DOHH2 (cell line): ENCODE measurements around the gene ABCF2.

ENCODE experiments used
- H3F3A ChIP-seq: fragments of 200-600 bp; sonication (generic), shearing (Covaris generic); 2 replicates; pipeline ENCODE4 v1.6.0; 2016; ENCODE audit warnings: antibody characterized with exemption, mild to moderate bottlenecking; ENCODE audit not compliant: control insufficient read depth, insufficient read depth
- H3K27ac ChIP-seq: fragments of 200-600 bp; sonication (generic); 2 replicates; pipeline ENCODE4 v1.5.1; 2014; ENCODE audit warnings: low read depth, mild to moderate bottlenecking, low read length, moderate library complexity
- H3K27me3 ChIP-seq: fragments of 200-600 bp; sonication (generic); 2 replicates; pipeline ENCODE4 v1.6.1; 2014; ENCODE audit warnings: mild to moderate bottlenecking, low read length, mixed read lengths; ENCODE audit not compliant: control insufficient read depth
- H3K36me3 ChIP-seq: fragments of 200-600 bp; sonication (generic); 2 replicates; pipeline ENCODE4 v1.6.1; 2014; ENCODE audit warnings: mild to moderate bottlenecking, low read length, moderate library complexity, mixed read lengths; ENCODE audit not compliant: control insufficient read depth
- H3K4me1 ChIP-seq: fragments of 200-600 bp; sonication (generic); 2 replicates; pipeline ENCODE4 v1.6.1; 2014; ENCODE audit warnings: mild to moderate bottlenecking, low read length, mixed read lengths; ENCODE audit not compliant: control insufficient read depth
- H3K4me2 ChIP-seq: fragments of 200-600 bp; sonication (generic); 2 replicates; pipeline ENCODE4 v1.6.0; 2014; ENCODE audit warnings: mild to moderate bottlenecking, low read length, moderate library complexity
- H3K4me3 ChIP-seq: fragments of 200-600 bp; sonication (generic); 2 replicates; pipeline ENCODE4 v1.5.1; 2014; ENCODE audit warnings: mild to moderate bottlenecking, low read length, mixed read lengths
- H3K79me2 ChIP-seq: fragments of 200-600 bp; sonication (generic); 2 replicates; pipeline ENCODE4 v1.6.1; 2014; ENCODE audit warnings: mild to moderate bottlenecking, low read length, mixed read lengths; ENCODE audit not compliant: control insufficient read depth
- H3K9me2 ChIP-seq: fragments of 200-600 bp; sonication (generic); replicated peaks from 2 replicates; pipeline ENCODE4 v1.6.1; 2014; ENCODE audit warnings: mild to moderate bottlenecking, low read length, mixed read lengths; ENCODE audit not compliant: control insufficient read depth
- H3K9me3 ChIP-seq: fragments of 200-600 bp; sonication (generic); 2 replicates; pipeline ENCODE4 v1.6.1; 2014; ENCODE audit warnings: antibody characterized with exemption, low read length, mixed read lengths; ENCODE audit not compliant: control insufficient read depth, insufficient read depth
- H4K20me1 ChIP-seq: fragments of 200-600 bp; sonication (generic); 2 replicates; pipeline ENCODE4 v1.6.0; 2014; ENCODE audit warnings: low read depth, mild to moderate bottlenecking, antibody characterized with exemption, low read length, moderate library complexity; ENCODE audit not compliant: control insufficient read depth, insufficient read depth
- CTCF ChIP-seq: fragments of 200-600 bp; sonication (generic); IDR thresholded peaks from one replicate; pipeline ENCODE4 v1.5.1; 2014; ENCODE audit warnings: antibody characterized with exemption, mild to moderate bottlenecking, low read depth, low read length; ENCODE audit not compliant: poor library complexity, severe bottlenecking
- EZH2phosphoT487 ChIP-seq: fragments of 200-600 bp; sonication (generic); IDR thresholded peaks from 2 replicates; pipeline ENCODE4 v1.6.1; 2017; ENCODE audit warnings: borderline replicate concordance, mild to moderate bottlenecking, antibody characterized with exemption, low read length, moderate library complexity, mixed read lengths

Gene ABCF2

GRCh38 chr7:151218170-151218569 lies 8.8 kb downstream of the ABCF2 start:
- H3K4me3 ChIP-seq = no peak overlapping the region
- TF ChIP-seq EZH2phosphoT487 (no peak), CTCF (no peak)

GRCh38 chr7:151215396-151215795 lies 11.6 kb downstream of the ABCF2 start:
- Histone ChIP-seq H3F3A (peaks cover 11% of the 10 kb centered on the region; the same call in 1 of the 2 replicates), H3K79me2 (no peaks in the 10 kb centered on the region), H3K27ac (no peak overlapping the region), H3K36me3 (peaks cover 85% of the 10 kb centered on the region), H4K20me1 (no peaks in the 10 kb centered on the region; the same call in 1 of the 2 replicates), H3K27me3 (no peaks in the 10 kb centered on the region), H3K9me3 (no peaks in the 10 kb centered on the region), H3K4me3 (no peak overlapping the region), H3K4me2 (no peak overlapping the region), H3K4me1 (no peaks in the 10 kb centered on the region), H3K9me2 (no peaks in the 10 kb centered on the region)
- no peak for TF ChIP-seq EZH2phosphoT487
- TF ChIP-seq CTCF = no peak

More at GRCh38 chr7:151218170-151218569, 8.8 kb downstream of the ABCF2 start:
- no peaks in the 10 kb centered on the region for H3K9me3 ChIP-seq
- peaks cover 94% of the 10 kb centered on the region for H3K36me3 ChIP-seq
- H3K27ac ChIP-seq = no peak overlapping the region
- H3F3A ChIP-seq = no peaks in the 10 kb centered on the region
- H3K79me2 ChIP-seq = no peaks in the 10 kb centered on the region
- H3K9me2 ChIP-seq = no peaks in the 10 kb centered on the region
- H4K20me1 ChIP-seq = no peaks in the 10 kb centered on the region
- no peaks in the 10 kb centered on the region for H3K4me1 ChIP-seq
- H3K27me3 ChIP-seq = no peaks in the 10 kb centered on the region
- H3K4me2 ChIP-seq = no peak overlapping the region

GRCh38 chr7:151213826-151214225 lies 13.2 kb downstream of the ABCF2 start:
- Histone ChIP-seq H3K9me2 (no peaks in the 10 kb centered on the region), H3K27ac (no peak overlapping the region), H3F3A (peaks cover 11% of the 10 kb centered on the region; the same call in 1 of the 2 replicates), H3K36me3 (peaks cover 71% of the 10 kb centered on the region), H3K4me2 (no peak overlapping the region), H3K27me3 (no peaks in the 10 kb centered on the region), H4K20me1 (no peaks in the 10 kb centered on the region; the same call in 1 of the 2 replicates), H3K79me2 (no peaks in the 10 kb centered on the region), H3K9me3 (no peaks in the 10 kb centered on the region), H3K4me1 (no peaks in the 10 kb centered on the region), H3K4me3 (no peak overlapping the region)
- no peak for TF ChIP-seq EZH2phosphoT487
- TF ChIP-seq CTCF = no peak

- no peaks in the 10 kb centered on the region for H3K4me1 ChIP-seq
- H3K9me3 ChIP-seq = no peaks in the 10 kb centered on the region
- peaks cover 11% of the 10 kb centered on the region; the same call in 1 of the 2 replicates for H3F3A ChIP-seq
- H3K36me3 ChIP-seq = peaks cover 59% of the 10 kb centered on the region
- no peaks in the 10 kb centered on the region for H3K27me3 ChIP-seq
- H3K27ac ChIP-seq = no peak overlapping the region
- no peaks in the 10 kb centered on the region; the same call in 1 of the 2 replicates for H4K20me1 ChIP-seq
- H3K9me2 ChIP-seq = no peaks in the 10 kb centered on the region
- TF ChIP-seq CTCF = no peak
- TF ChIP-seq EZH2phosphoT487 = no peak
- H3K4me2 ChIP-seq = no peak overlapping the region
- no peak overlapping the region for H3K4me3 ChIP-seq
- no peaks in the 10 kb centered on the region for H3K79me2 ChIP-seq
Measured at GRCh38 chr7:151212626-151213025, 14.4 kb downstream of the ABCF2 start.
